Prostate gland (tissue), 2 donors: ENCODE measurements around the gene GHR.

Source experiments
- CTCF ChIP-seq, 4 experiments: fragments of 200-600 bp in 2 of 4; fragments of 450-650 bp in 2 of 4; sonication (generic) in 2 of 4; IDR thresholded peaks; 1 replicate in 3 of 4; 2 replicates in 1 of 4; pipeline ENCODE4 v1.5.1; 2016 to 2019; ENCODE audit warnings: antibody characterized with exemption in 4 of 4, mild to moderate bottlenecking in 2 of 4, moderate library complexity in 2 of 4
- POLR2A ChIP-seq: fragments of 450-650 bp; IDR thresholded peaks from one replicate; pipeline ENCODE4 v1.6.1; 2016; ENCODE audit warnings: antibody characterized with exemption, mild to moderate bottlenecking

- TF ChIP-seq CTCF (IDR thresholded peaks at IDR 0.05) (no peak), POLR2A (no peak)
These were observed 266.2 kb downstream of the GHR start for GRCh38 chr5:42689391-42689790.
